Measurements from ENCODE around the gene SMIM29.

DNA sequence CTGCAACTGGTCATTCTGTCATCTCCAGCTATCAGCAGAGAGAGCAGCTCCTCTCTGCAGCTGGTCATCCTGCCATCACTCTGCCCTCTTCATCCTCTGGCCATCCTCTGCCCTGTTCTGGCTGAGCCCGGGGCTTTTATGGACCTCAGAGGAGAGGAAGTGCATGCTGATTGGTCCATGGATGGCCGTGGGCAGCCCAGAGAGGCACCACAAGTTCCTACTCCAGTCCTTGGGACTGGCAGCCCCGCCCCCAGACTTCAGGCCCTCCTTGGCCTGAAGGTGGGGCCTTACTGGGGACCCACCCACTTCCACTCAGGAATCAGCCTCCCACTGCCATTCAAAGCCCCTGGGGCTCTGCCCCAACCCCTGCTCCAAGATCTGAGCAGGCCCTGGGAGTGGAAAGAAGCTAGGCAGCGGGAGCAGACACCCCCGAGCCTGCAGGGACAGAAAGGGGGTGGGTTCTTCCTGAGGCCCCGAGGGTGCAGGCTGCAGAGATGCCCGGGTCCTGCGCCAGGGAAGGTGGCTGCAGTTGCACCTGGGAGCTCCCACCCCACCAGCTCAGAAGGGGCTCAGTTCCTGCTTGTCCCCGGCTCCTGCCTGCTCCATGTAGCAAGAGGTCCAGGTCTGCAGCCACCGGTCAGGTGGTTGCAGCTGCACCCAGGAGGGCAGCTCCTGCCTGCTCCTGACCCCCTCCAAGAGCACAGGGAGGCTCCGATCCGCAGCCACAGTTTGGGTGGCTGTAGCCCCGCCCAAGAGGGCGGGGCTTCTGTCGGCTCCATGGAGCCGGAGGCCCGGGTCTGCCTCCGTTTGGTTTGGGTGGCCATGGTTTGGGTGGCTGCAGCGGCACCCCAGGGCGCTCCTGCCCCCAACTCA, 46.2 kb downstream of the SMIM29 start:
- TF ChIP-seq CTCF (optimal IDR thresholded peaks at IDR 0.05 in 1 of 3, IDR thresholded peaks at IDR 0.05 in 1 of 3, conservative IDR thresholded peaks at IDR 0.05 in 1 of 3; ENCODE audit: extremely low read depth in 1 of 3, insufficient read depth in 2 of 3, low read length in 3 of 3) (no peak), EZH2 (IDR thresholded peaks at IDR 0.05; ENCODE audit: low read length) (no peak)
